AG20443 (cell line): ENCODE measurements around the gene UBAP2L.
A peak's percentile ranks its signal among the peaks of the same experiment; 100 is the strongest.
"Not testable (repeated sequence)": the region's sequence is repeated elsewhere in the genome, so short reads cannot be mapped to it uniquely, and the experiment has no call there.

Experiments
- DNase-seq: peaks from one replicate; pipeline ENCODE4 v3.0.0; 2012; ENCODE audit warnings: low spot score, mixed read lengths

Gene UBAP2L

DNA sequence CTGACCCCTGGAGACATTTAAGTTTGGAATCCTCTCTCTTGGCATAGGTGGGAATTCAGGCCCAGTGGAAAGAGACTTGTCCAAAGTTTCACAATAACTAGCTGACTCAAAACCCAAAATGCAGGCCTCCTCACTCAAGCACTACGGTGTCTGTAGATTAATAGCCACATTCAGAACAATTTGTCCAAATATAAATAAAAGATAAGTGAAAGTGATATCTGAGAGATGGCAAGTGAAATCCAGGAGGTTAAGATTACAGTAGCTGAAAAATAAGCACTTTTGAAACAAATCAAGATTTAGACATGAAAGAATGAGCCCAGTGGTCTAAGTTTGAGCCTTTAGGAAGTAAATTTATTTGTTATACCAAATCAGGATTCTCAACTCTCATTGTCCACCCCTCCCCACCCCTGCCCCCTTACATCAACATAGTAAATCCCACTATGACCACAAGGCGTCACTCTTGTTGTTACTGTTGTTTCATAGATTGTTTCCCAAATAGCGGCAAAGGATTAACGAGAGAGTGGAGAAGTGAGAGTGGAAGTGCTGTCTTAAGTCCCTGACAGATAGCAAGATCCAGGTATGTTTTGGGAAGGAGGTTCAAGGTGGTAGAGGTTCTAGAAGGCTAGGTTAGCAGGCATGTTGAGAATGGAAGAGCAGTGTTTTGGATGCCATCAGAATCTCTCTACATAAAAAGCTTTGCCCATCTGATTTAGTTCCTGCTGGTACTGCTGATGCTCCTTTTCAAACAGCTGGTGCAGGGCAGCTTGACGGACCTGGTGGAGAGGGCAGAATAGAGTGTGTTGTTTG, 21.8 kb upstream of the UBAP2L start:
- DNase-seq, result peak; percentile 68

DNA sequence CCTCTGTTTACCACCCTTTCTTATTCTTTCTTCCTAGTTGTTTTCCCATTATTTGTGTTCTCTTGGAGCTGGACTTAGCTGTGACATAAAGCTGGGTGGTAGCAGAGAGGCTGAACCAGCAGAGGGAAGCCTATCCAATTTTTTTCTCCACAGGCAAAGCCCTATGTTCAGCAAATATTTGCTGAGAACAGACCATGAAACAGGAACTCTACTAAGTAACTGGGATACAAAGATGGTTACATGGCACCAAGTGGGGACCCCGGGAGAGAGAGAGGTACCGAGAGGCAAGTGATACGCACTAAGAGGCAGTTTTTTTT, 21.2 kb upstream of the UBAP2L start:
- DNase-seq, result peak; percentile 46

DNA sequence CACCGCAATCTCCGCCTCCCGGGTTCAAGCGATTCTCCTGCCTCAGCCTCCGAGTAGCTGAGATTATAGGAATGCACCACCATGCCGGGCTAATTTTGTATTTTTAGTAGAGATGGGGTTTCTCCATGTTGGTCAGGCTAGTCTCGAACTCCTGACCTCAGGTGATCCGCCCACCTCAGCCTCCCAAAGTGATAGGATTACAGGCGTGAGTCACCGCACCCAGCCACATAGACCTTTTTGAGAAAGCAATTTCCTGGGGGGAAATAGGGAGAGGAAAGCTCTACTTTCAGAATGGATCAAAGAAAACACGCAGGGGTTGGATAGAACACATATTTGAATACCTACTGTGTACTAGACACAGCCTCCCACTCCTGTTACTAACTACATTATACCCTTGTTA, 15.0 kb upstream of the UBAP2L start:
- not testable (repeated sequence) for DNase-seq

DNA sequence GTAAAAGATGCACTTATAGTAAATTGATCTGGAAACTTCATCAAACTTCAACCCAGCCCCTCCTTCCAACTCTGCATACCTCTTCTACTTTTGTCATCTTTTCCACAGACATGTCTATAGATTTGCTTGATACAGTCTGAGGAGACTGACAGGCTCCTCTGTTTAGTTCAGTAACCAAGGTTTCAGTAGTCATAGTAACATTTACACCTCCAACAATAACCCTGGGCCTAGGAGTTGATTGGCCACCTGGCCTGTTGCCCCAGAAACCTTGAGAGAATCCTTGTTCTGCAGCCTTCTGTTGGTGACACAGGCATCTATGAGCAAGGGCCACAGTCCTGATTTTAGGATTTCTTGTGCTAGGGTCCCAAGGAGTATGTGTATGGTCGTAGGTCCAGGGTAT, 14.6 kb upstream of the UBAP2L start, which contains the start of gene CFAP141:
Gene CFAP141 (minus strand): TSS at position 138 of the 400 bp plus-strand sequence. CDS start 26 bp downstream, at position 112.
- no peak for DNase-seq

DNA sequence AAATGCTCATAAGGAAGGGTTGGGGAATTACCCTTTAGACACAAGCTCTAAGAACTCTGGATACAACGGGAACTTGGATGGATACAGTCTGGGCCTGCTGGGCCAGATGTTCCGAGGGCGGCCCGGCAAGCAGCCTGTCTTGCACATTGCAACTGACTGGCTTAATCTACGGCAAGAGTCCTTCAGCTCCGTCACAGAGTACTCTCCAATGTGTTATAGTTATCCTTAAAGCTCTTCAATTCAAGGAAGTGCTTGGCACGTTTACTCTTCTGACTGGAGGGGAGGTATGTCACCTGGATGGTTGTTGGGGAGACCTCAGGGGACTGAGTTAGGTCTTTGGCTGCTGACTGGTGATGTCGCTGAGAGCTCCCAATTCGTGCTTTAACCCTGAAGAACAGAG, 13.5 kb upstream of the UBAP2L start:
- DNase-seq, result no peak

DNA sequence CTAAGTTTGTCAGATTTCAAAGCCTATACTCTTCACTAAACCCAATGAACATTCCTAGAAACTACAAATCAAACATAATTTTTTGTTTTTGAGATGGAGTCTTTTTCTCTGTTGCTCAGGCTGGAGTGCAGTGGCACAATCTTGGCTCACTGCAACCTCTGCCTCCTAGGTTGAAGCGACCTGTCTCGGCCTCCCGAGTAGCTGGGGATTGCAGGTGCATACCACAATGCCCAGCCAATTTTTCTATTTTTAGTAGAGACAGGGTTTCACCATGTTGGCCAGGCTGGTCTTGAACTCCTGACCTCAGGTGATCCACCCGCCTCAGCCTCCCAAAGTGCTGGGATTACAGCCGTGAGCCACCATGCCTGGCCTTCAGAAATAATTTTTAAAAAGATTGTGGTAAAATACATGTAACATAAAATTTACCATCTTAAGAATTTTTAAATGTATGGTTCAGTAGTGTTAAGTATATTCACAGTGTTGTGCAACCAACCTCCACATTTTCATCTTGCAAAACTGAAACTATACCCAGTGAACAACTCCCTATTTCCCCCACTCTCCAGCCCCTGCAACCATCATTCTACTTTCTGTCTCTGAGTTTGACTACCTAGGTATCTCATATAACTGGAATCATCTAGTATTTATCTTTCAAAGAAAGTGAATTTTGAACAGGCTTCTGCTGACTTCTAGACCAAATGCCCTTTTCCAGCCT, 11.9 kb upstream of the UBAP2L start:
- no peak for DNase-seq

DNA sequence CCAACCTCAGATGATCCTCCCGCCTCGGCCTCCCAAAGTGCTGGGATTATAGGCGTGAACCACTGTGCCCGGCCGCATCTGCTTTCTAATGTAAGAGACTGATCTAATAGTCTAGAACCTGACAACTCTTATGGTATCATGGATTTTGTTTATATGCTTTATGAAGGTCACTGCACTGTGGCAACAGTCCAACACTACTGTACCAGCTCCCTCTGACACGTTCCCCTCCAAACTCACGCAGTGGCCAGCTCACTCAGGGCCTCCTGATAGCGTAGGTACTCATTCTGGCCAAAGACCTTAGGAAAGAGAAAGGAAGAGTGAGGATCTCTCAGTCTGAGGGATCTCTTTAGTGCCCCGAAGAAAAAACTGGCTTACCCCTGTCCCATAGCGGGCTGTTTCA, 8.7 kb upstream of the UBAP2L start:
- DNase-seq, result no peak

DNA sequence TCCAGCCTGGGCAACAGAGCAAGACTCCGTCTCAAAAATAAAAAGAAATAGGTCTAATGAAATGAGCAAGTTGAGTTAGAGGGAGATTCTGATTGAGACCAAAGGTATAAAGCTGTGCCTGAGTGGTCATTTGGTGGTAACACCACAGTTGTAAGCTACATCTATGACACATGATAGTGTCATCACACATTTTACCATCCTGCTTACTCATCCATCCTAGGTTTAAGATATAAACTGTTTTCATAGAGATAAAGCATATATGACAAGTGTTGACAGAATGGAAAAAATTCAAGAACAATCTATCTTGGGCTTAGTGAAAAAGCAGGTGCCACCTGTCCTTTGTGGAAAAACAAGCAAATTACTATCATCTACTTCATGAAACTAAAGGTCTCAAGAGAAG, 7.5 kb upstream of the UBAP2L start:
- no peak for DNase-seq

DNA sequence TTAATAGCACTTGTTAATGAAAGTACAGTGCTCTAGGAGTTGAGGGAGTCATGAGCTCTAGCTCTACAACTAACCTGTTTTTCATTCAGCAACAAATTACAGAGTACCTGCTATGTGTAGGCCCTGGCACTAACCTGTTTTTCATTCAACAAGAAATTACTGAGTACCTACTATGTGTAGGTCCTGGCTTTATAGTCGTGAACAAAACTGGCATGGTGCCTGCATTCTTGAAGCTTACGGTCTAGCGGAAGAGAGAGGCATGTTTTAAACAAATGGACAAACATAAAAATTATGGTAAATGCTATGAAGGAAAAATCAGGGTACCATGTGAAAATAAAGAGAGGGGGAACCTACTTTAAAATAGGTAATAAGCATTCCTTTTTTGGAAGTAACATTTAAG, 2.2 kb upstream of the UBAP2L start:
- no peak for DNase-seq

DNA sequence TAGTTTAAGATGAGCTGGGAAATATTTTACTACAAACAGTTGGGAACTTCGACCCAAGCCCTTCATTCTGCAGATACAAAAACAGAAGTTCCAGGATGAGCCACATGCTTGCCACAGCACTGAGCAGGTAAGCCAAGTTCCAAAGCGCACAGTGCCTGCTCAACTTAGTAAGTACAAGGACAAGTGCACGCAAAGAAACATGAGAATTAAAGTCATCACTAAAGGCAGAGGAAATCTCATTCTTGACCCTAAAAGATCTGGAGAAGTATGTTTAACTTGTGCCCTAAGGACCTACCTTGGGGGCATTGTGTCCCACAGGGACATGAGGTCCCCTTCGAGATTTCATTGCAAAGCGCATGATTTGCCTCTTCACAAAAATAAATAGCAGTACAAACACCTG, 1.2 kb upstream of the UBAP2L start:
- peak; percentile 22 for DNase-seq

DNA sequence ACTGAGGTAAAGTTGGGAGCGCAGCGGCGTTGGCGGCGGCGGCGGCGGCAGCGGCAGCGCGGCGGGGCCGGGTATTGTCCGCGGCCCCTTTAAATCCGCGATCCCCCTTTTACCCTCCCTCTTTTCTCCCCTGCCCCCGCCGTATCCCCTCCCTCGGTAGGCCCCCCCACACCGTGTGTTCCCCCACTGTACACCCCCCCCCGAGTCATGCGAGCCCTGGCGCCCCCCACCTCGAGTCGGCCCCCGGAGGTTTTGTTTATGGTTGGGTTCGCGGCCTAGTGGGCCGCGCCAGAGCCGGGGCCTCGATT, 169 bp downstream of the UBAP2L start:
- DNase-seq, result no peak

DNA sequence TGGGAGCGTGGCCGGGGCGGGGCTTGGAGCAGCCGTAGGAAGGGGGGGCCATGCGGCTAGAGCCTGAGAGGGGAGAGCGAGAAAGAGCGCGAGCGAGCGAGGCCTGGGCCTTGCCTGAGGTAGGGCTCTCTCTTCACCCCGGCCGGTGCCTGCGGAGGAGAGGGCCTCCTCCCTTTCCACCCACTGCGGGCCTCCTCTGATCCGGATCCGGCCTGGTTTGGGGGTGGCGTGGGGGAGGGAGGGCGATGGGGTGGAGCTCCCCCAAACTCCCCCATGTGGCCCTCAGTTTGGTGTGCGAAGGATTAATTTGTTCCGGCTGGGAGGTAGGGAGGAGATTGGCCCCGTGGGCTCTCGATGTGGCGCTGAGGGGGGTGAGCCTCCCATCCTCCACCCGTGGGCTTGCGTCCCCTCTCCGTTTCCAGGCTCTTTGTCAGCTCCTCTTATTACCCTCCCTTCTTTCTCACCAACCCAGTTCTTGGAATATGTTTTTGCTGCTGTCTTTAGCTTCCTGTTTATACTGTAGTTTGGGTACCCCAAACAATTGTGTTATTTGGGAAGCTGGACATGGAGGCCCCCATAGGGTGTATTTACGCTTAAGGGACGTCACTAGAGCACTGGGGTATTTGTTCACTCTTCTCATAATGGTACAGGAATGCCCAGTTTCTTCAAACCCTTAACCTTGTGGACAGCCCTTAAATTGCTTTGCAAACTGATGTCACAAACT, 685 bp downstream of the UBAP2L start:
- DNase-seq, result peak; percentile 58

DNA sequence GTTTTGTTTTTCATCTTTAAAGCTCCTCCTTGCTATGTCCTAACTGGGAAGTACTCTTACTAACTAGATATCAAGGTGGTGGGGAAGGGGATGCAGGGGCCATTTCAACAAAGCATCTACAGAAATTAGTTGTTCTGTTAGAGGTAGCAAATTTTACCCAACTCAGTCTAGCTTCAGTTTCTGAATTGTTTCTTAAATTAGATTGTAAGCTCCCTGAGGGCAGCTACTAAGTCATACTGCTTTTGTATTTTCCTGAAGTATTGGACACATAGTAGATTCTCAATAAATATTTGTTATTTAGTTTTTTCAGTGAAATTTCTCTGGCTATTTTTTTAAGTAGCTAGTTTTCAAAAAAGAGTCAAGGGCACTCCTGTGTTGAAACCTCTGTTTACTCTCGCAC, 1.8 kb downstream of the UBAP2L start:
- DNase-seq, result no peak

DNA sequence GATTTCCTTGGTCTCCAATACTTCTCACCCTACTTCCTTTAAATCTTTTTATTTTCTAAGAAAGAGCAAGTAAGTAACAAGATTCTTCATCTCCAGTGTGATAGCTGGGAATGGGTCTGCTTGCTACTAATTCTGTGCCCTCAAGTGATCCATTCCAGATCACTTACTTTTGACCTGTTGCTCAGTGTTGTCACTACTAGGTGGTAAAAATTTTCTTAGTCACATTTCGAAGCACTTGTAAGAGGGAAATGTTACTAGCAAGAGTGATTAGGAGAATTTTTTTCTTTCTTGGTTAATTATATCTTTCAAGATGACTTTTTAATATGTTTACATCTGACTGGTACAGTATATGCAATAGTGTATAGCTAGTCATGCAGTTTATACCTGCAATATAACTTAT, 2.2 kb downstream of the UBAP2L start:
- DNase-seq, result no peak

DNA sequence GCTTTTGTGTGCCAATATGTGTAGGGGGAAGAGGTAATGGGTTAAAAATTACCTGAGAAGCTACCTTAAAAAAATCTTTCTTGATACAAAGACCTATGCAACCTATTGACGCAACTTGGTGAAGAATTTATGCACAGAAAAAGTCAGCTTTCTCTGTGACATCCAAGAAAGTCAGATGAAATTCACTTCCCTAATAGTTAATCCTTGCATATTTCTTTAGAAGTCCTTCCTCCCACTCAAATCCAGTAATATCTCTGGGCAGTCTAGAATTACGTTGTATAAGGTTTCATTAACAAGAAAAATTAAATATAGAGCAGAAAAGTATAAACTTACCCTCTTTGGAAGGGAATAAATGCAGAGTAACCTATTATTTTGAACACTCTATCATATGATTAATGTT, 2.9 kb downstream of the UBAP2L start:
- no peak for DNase-seq

DNA sequence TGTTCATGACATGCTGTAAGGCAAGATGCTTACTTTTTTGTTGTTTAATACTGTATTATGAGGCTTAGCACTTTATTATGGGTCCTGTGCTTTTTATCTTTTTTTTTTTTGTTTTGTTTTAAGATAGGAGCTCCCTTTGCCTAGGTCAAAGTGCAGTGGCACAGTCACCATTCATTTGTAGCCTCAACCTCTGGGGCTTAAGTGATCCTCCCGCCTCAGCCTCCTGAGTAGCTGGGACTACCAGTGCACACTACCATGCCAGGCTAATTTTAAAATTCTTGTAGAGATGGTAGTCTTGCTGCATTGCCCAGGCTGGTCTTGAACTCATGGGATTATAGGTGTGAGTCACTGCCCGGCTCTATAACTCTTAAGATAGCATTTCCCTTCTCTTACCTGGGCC, 4.6 kb downstream of the UBAP2L start:
- no peak for DNase-seq

DNA sequence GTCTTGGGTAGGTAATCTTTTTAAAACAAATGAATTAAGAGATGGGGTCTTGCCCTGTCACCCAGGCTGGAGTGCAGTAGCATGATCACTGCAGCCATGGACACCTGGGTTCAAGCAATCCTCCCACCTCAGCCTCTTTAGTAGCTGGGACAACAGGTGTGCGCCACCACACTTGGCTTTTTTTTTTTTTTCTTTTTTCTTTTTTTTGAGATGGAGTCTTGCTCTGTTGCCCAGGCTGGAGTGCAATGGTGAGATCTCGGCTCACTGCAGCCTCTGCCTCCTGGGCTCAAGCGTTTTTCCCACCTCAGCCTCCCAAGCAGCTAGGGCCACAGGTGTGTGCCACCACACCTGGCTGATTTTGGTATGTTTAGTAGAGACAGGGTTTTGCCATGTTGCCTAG, 10.4 kb downstream of the UBAP2L start:
- DNase-seq, result not testable (repeated sequence)

DNA sequence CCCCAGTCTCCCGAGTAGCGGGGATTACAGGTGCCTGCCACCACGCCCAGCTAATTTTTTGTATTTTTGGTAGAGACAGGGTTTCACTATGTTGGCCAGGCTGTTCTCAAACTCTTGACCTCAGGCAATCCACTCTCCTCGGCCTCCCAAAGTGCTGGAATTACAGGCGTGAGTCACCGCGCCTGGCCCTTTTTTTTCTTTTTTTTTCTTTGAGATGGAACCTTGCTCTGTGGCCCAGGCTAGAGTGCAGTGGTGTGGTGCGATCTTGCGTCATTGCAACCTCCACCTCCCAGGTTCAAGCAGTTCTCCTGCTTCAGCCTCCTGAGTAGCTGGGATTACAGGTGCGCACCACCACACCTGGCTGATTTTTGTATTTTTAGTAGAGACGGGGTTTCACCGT, 12.4 kb downstream of the UBAP2L start:
- DNase-seq, result not testable (repeated sequence)

DNA sequence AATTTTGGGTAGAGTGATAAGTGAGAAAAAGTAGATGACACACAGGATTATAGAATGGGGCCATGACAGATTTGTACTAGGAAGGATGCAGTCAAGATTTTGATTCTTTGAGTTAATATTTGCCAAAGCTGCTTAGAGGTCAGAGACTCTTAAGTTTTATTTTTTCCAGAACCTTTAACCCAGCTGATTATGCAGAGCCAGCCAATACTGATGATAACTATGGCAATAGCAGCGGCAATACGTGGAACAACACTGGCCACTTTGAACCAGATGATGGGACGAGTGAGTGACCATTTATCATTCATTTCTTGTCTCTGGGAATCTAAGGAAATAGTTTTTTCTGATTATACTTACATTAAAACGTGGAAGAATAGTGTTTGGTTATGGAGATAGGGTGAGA, 16.1 kb downstream of the UBAP2L start:
- no peak for DNase-seq

DNA sequence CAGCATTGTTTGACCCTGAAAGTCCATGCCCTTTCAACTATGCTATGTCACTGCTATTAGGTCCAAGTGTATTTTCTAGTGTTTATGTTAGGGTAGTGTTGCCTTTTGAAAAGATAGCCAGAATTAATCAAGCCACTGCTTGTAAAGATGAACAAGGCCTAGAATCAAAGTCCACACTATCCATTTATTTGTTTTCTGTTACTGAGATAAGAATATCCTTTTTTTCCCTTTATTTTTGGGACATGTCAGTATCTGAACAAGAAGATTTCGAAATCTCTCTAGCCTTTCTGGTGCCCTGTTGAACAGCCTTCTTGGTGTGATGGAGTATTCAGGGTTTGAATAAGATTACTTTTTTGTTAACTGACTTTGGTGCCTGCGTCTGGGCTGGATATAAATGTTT, 16.7 kb downstream of the UBAP2L start:
- no peak for DNase-seq

DNA sequence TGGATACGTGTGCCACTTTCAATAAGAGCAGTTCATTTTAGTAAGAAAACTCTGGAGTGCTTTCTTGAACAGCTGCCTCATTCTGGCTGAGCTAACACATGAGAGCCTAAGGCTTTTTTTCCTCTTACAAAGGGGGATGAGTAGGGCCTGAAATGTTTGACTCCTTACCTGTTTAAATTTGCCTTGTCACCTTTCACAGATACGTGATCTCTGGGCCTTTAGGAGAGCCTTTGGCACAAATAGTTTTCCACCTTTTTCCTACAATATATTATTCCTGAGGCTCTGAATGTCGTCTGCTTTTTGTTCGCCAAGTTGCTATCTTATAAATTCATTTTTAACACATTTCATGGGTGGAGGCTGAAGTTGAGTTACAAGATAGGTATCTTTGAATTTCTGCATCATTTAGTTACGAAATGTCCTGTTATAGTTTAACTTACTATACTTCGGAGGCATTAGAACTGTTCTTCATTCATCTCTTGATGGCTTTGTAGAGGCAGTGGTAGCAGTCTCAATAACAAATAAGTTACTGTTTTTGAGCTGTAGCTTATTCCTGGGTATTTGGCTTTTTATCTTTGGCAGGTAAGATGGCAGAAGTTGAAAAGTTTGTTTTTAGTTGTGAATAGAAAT, 17.2 kb downstream of the UBAP2L start:
- DNase-seq, result no peak

DNA sequence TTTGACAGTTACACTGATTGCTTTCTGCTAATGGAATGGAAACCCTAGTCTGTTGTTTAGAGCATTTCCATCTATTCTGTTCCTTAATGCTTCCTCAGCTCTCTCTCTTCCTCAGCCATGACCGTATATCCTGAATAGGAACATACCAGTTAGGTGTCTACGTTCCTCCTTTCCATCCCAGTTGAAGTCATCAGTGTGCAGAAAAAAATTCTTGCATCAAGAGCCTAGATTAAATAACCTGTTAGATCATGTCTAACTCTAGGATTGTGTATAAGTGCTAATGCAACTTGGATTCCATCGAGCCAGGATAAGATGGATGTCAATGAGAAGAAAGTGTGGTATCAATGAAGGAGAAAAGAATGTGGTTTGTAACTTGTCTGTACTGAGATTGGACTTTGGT, 18.7 kb downstream of the UBAP2L start:
- DNase-seq, result no peak

DNA sequence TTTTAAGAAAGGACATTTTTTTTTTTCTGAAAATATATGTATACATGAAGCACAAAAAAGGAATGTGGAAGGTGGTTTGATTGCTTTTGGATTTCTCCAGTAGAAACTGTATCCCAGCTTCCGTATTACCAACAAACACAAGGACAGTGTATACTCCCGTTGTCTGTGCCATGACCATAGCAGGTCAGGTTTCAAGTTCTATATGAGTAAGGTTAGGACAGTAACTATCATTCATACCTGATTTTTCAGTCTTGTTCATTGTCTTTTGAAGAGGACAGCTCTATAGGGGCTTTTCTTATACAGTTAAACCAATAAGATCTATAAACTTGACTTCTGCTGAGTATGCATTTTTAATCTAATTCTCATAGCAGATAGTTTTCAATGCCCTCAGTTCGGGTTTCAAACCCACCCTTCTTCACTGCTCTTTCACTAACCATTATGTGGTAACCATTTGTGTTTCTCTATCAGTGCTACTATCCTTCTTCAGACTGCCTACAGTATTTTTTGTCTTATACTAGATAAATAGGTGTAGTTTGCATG, 19.6 kb downstream of the UBAP2L start:
- DNase-seq, result no peak
